C4-2B (cell line): ENCODE results near the gene FAM200A.

Source experiments
- CTCF ChIP-seq: fragments of 450-650 bp; conservative IDR thresholded peaks from 2 replicates; pipeline ENCODE4 v1.5.1; 2017; ENCODE audit warnings: mild to moderate bottlenecking
- ZFX ChIP-seq: fragments of 450-650 bp; IDR thresholded peaks from 2 replicates; pipeline ENCODE4 v1.6.1; 2017

GRCh38 chr7:99597762-99598501 is 46.0 kb upstream of the FAM200A start, which contains the start of gene TMEM225B:
- no peak for TF ChIP-seq CTCF
- TF ChIP-seq ZFX, result no peak
